Gastroesophageal sphincter (tissue), 4 donors: ENCODE data around the gene LDLRAD4. TPM values are rescaled to one million over a fixed set of nuclear protein-coding genes. Genes with fewer than 3 reads are reported as not detected.
"Not testable (repeated sequence)": the region's sequence is repeated elsewhere in the genome, so short reads cannot be mapped to it uniquely, and the experiment has no call there.

Experiments
- ATAC-seq: fragments of 150-250 bp; one replicate; pipeline ENCODE4 v1.9.1; 2016; ENCODE audit warnings: mild to moderate bottlenecking, moderate library complexity
- H3K27ac ChIP-seq, 4 donors: fragments of 200-600 bp; sonication (generic) in 3 of 4; 1 replicate in 3 of 4; 2 replicates in 1 of 4; pipeline ENCODE4 v1.5.1; 2016 to 2019
- H3K27me3 ChIP-seq: fragments of 200-600 bp; sonication (generic); one replicate; pipeline ENCODE4 v1.5.1; 2019
- H3K36me3 ChIP-seq, 2 donors: fragments of 200-600 bp; sonication (generic); one replicate each; pipeline ENCODE4 v1.5.1; 2019; ENCODE audit warnings: control low read depth in 1 of 2
- H3K4me1 ChIP-seq, 3 donors: fragments of 200-600 bp; sonication (generic); 1 replicate in 2 of 3; 2 replicates in 1 of 3; pipeline ENCODE4 v1.5.1; 2016 to 2019; ENCODE audit warnings: control low read depth in 2 of 3
- H3K4me3 ChIP-seq, 2 donors: fragments of 200-600 bp; sonication (generic); one replicate each; pipeline ENCODE4 v1.5.1; 2019; ENCODE audit warnings: mild to moderate bottlenecking in 1 of 2, moderate library complexity in 1 of 2
- H3K9me3 ChIP-seq, 3 donors: fragments of 200-600 bp; sonication (generic); one replicate each; pipeline ENCODE4 v1.5.1; 2017 to 2019; ENCODE audit warnings: control low read depth in 2 of 3
- CTCF ChIP-seq, 4 experiments: fragments of 200-600 bp in 2 of 4; fragments of 450-650 bp in 2 of 4; sonication (generic) in 1 of 4; IDR thresholded peaks; one replicate each; pipeline ENCODE4 v1.5.1; 2017 to 2019; ENCODE audit warnings: antibody characterized with exemption in 4 of 4, mild to moderate bottlenecking in 2 of 4, moderate library complexity in 2 of 4
- EP300 ChIP-seq: sonication (generic); formaldehyde crosslinking; IDR thresholded peaks from one replicate; pipeline ENCODE4 v1.6.1; 2017; ENCODE audit warnings: antibody characterized with exemption, mild to moderate bottlenecking
- POLR2A ChIP-seq, 2 donors: fragments of 450-650 bp; IDR thresholded peaks; one replicate each; pipeline ENCODE4 v1.6.1; 2017; ENCODE audit warnings: antibody characterized with exemption in 2 of 2, mild to moderate bottlenecking in 2 of 2, moderate library complexity in 1 of 2
- POLR2AphosphoS5 ChIP-seq: sonication (generic); formaldehyde crosslinking; IDR thresholded peaks from one replicate; pipeline ENCODE4 v1.6.1; 2017; ENCODE audit warnings: antibody characterized with exemption
- WGBS, 2 donors: methylation state at CpG; one replicate each; pipeline ENCODE4 v1.1.5; 2018; ENCODE audit warnings: low coverage in 1 of 2; 5-methylcytosine and 5-hydroxymethylcytosine counted together
- total RNA-seq, 4 donors: library from RNA; depleted of rRNA; stranded (reverse); fragments of >200 nt; gene quantifications; one replicate each; pipeline ENCODE4 v1.1.0, GENCODE V29; 2016

The LDLRAD4 gene
- total RNA-seq, 4 donors from 2014 or later, result 28.1 to 85.9 (median 55.2) TPM

- H3K27me3 ChIP-seq, result no peaks in the 10 kb centered on the region
- 75 to 91% methylated on average over 5 of the region's 7 CpGs for WGBS, 2 donors
- ATAC-seq, result no peak
- peaks cover 0 to 36% of the 10 kb centered on the region in 2 donors for H3K36me3 ChIP-seq
- no peaks in the 10 kb centered on the region for H3K9me3 ChIP-seq
- no peak overlapping the region for H3K27ac ChIP-seq
- TF ChIP-seq CTCF (IDR thresholded peaks at IDR 0.05) (no peak), POLR2AphosphoS5 (no peak), POLR2A (IDR thresholded peaks at IDR 0.05) (no peak), EP300 (no peak)
- no peak overlapping the region for H3K4me3 ChIP-seq
- no peaks in the 10 kb centered on the region for H3K4me1 ChIP-seq
Measured at GRCh38 chr18:13487237-13487636, 268.7 kb downstream of the LDLRAD4 start.

- no peak for ATAC-seq
Measured at GRCh38 chr18:13488281-13488929, 269.8 kb downstream of the LDLRAD4 start.

GRCh38 chr18:13489303-13489702 is 270.7 kb downstream of the LDLRAD4 start:
- 80% methylated on average over 5 of the region's 6 CpGs; no CpG with 5 or more reads in 1 of the 2 donors for WGBS, 2 donors
- ATAC-seq, H3K4me3 ChIP-seq, H3K9me3 ChIP-seq, H3K27ac ChIP-seq, H3K27me3 ChIP-seq, H3K4me1 ChIP-seq: not testable (repeated sequence)
- peaks cover 0 to 43% of the 10 kb centered on the region in 2 donors for H3K36me3 ChIP-seq

More at GRCh38 chr18:13488281-13488929, 269.8 kb downstream of the LDLRAD4 start:
- H3K4me1 ChIP-seq, result no peaks in the 10 kb centered on the region
- TF ChIP-seq EP300 (no peak), CTCF (IDR thresholded peaks at IDR 0.05) (no peak), POLR2AphosphoS5 (no peak), POLR2A (IDR thresholded peaks at IDR 0.05) (no peak)
- no peak overlapping the region for H3K4me3 ChIP-seq
- no peak overlapping the region for H3K27ac ChIP-seq
- no peaks in the 10 kb centered on the region for H3K9me3 ChIP-seq
- WGBS, 2 donors, result 89% methylated on average over 5 of the region's 14 CpGs; no CpG with 5 or more reads in 1 of the 2 donors
- H3K36me3 ChIP-seq, result peaks cover 0 to 40% of the 10 kb centered on the region in 2 donors
- no peaks in the 10 kb centered on the region for H3K27me3 ChIP-seq

GRCh38 chr18:13491138-13491537 is 272.6 kb downstream of the LDLRAD4 start:
- Histone ChIP-seq H3K4me3 (no peak overlapping the region), H3K36me3 (peaks cover 0 to 37% of the 10 kb centered on the region in 2 donors), H3K4me1 (no peaks in the 10 kb centered on the region), H3K9me3 (no peaks in the 10 kb centered on the region), H3K27ac (no peak overlapping the region), H3K27me3 (no peaks in the 10 kb centered on the region)
- TF ChIP-seq EP300, result no peak
- no peak for TF ChIP-seq POLR2A (IDR thresholded peaks at IDR 0.05)
- TF ChIP-seq CTCF (IDR thresholded peaks at IDR 0.05), result no peak
- no peak for TF ChIP-seq POLR2AphosphoS5
- WGBS, 2 donors, result 87 to 95% methylated on average over 3 to 9 of the region's 10 CpGs
- no peak for ATAC-seq

GRCh38 chr18:13492314-13492713 is 273.8 kb downstream of the LDLRAD4 start:
- no CpG with 5 or more reads among the region's 9 CpGs for WGBS, 2 donors
- Histone ChIP-seq H3K4me3 (no peak overlapping the region), H3K36me3 (peaks cover 0 to 28% of the 10 kb centered on the region in 2 donors), H3K27me3 (no peaks in the 10 kb centered on the region), H3K4me1 (no peaks in the 10 kb centered on the region), H3K9me3 (no peaks in the 10 kb centered on the region), H3K27ac (no peak overlapping the region)
- ATAC-seq, result no peak
- TF ChIP-seq EP300 (no peak), POLR2AphosphoS5 (no peak), CTCF (IDR thresholded peaks at IDR 0.05) (no peak), POLR2A (IDR thresholded peaks at IDR 0.05) (no peak)
